PC-3 (cell line): Measurements from ENCODE around the gene OTC.

ENCODE experiments used
- EZH2 ChIP-seq: fragments of 300-600 bp; sonication (generic); IDR thresholded peaks from one replicate; pipeline ENCODE4 v1.6.1; 2017; ENCODE audit warnings: antibody characterized with exemption, mild to moderate bottlenecking, low read length; ENCODE audit not compliant: unreplicated experiment
- EZH2phosphoT487 ChIP-seq: fragments of 300-600 bp; sonication (generic); IDR thresholded peaks from 2 replicates; pipeline ENCODE4 v1.6.1; 2018; ENCODE audit warnings: mild to moderate bottlenecking, antibody characterized with exemption, low read length, borderline replicate concordance
- TF ChIP-seq, protein P1 (sequence below): fragments of 300-600 bp; sonication (generic); conservative IDR thresholded peaks from 2 replicates; pipeline ENCODE4 v1.5.1; 2017; ENCODE audit warnings: antibody characterized with exemption, low read depth, mild to moderate bottlenecking, low read length

DNA sequence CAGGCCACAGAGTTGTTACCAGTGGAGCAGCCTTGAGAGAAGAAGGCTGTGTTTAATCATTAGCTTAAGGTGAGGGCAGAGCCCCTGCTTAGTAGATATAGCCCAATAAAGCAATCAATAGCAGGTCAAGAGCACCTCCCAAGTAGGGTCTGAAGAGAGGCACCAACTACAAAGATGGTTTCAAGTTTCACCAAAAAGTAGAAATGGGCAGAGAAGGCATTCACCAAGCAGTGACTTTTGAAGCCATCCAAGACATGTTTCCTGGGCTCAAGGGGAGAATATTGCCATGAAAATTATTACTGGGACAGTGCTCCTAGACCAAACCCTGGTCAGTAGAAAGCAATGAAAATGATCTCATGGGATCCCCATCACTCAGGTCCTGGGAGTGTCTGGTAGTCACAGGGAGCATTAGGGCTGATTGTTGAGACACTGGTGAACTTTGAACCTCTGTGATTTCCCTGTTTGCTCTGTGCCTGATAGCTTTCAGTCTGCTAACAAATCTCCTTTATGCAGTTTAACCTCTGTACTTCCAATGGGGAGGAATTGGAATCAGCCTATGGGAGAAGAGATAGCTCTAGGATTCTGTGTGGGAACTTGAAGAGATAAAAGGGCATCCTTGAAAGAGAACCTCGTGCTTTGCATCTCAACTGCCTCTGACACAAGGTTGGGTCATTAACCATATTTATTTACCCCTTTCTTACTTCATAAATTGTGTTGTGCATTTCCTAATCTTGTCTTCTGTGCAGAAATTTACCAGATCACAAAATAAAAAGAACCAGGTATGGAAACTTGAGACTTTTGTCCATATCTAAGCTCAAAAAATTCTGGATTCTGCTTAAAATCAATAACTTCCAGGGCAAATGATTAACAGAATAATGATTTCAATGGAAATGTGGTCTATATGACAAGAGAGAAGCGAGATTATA, 9.3 kb upstream of the OTC start:
- TF ChIP-seq, protein P1, sequence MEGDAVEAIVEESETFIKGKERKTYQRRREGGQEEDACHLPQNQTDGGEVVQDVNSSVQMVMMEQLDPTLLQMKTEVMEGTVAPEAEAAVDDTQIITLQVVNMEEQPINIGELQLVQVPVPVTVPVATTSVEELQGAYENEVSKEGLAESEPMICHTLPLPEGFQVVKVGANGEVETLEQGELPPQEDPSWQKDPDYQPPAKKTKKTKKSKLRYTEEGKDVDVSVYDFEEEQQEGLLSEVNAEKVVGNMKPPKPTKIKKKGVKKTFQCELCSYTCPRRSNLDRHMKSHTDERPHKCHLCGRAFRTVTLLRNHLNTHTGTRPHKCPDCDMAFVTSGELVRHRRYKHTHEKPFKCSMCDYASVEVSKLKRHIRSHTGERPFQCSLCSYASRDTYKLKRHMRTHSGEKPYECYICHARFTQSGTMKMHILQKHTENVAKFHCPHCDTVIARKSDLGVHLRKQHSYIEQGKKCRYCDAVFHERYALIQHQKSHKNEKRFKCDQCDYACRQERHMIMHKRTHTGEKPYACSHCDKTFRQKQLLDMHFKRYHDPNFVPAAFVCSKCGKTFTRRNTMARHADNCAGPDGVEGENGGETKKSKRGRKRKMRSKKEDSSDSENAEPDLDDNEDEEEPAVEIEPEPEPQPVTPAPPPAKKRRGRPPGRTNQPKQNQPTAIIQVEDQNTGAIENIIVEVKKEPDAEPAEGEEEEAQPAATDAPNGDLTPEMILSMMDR: no peak
- TF ChIP-seq EZH2 (no peak), EZH2phosphoT487 (no peak)
